HG03196 (cell line): ENCODE results near the gene MYO3B.

Experiments
- ATAC-seq: cut with Tn5 transposase; IDR thresholded peaks from one replicate; pipeline ENCODE4 v1.9.1; 2021; ENCODE audit not compliant: unreplicated experiment

MYO3B gene

GRCh38 chr2:170361090-170361936 is 183.4 kb downstream of the MYO3B start:
- ATAC-seq = no peak

- no peak for ATAC-seq
Observed at GRCh38 chr2:170362313-170362870, 184.4 kb downstream of the MYO3B start.

GRCh38 chr2:170362871-170363631 is 185.1 kb downstream of the MYO3B start:
- no peak for ATAC-seq

DNA sequence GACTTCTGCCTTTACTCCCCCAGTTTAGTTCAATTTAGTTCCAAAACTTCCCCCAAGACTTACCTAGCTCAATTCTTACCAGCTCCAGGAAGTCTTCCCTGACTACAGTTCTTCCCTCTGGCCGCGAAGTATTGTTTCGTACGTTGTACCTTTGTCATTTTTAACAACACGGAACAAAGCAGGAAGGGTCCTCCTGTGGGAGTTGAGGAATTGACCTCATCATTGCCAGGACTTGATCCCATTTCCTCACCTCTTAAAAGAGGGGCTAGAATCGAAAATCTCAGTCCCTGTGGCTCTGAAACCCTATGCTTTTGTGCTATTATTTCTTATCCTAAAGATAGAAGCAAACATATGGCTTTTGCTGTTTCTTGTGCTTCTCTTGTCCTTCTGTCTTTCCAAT is 187.1 kb downstream of the MYO3B start:
- no peak for ATAC-seq

DNA sequence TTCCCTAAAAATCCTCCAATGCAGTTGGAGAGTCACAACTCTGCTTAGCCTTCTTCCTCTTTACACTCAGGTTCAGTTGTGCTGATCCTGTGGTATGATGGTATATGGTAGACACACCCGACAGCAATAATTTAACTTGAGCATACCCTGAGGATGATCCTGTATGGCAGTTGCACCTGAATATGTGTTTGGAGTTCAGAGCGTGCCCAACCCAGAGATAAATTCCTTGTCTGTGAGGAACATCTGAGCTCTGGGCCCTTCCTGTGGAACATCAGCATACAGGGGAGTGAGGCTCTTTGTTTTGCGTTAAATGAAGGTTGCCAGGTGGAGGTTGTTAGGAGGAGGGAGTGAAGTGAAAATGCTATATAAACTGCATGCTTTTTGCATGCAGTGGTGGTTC is 187.7 kb downstream of the MYO3B start:
- ATAC-seq = no peak

DNA sequence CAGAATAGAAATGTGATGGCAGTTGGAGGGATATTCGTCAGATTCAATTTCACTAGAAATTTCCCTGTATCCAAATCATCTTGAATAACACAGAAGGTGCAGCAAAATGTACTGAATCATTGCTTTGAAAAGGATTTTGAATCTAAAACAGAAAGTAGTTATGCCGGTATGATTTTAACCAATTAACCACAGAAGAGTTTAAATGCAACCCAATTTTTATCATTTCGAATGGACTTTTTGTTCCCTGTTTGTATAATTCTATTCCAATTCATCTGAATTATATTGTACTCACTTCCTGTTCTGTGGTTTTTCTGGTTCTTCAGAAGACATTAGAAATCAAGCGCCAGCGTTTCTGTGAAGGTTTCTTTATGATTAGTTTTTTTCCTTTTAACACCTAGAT is 190.4 kb downstream of the MYO3B start:
- ATAC-seq = no peak

DNA sequence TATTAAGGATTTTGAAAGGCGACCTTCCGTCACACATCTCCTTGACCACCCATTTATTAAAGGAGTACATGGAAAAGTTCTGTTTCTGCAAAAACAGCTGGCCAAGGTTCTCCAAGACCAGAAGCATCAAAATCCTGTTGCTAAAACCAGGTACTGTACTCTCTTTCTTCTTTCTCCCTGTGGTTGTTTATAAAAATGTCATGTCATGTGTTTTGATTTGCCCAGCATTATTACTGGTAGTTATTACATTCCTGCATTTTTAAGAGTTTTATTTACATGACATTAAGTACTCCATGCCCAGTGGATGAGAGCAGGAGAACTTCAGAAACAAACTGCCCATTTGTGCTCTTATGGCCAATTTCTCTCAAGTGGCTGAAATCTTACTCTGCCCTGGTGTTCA is 191.3 kb downstream of the MYO3B start:
- no peak for ATAC-seq

- ATAC-seq = no peak
Observed at GRCh38 chr2:170369894-170370293, 191.9 kb downstream of the MYO3B start.

- no peak for ATAC-seq
Observed at GRCh38 chr2:170371231-170371998, 193.5 kb downstream of the MYO3B start.

DNA sequence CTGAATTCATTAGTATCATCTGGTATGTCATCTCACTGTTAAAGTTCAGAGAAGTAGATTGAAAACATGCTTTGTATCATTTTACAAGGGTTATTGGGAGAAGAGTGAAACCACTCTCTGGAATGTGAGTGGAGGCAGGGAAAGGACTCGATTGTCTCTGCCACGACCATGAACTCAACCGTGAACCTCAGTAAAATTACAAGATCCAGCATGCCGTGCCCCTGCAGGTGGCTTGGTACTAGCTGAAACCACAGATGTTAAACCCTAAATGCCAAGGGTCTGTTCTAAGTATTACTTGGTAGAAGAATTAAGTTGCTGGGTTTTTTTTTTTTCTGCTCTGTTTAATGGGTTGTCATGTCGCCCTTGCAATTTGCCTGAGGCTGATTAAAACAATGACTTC is 197.2 kb downstream of the MYO3B start:
- no peak for ATAC-seq

DNA sequence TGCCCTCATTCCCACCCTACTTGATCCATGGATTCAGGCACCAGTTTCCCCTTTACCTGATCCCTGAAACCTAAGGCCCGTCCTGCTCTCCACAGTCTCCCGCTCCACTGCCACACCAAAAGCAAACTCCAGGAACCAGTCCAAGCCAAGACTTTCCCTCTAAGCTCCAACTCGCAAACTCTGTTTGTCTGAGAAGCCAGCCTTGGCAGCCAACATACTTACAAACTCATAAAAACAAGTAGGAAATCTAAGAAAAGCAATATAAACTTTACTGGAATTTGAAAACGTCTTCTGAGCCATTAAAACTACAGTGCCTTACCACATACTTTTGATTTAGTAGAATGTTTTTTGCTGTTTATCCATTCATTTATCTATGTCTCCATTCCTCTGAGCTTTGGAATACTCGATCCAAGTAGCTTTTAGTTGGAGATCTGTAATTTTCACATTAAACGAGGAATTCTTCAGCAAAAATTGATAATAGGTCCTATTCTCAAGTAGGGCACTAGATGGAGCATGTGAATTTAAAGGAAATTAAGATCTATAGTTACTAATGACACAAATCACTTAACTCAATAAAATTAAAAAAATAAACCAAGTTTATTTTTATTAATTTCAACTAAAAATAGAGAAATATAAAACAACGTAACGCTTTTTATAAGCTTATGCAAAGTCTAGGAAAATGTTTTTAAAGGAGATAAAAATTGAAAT is 199.7 kb downstream of the MYO3B start:
- no peak for ATAC-seq

DNA sequence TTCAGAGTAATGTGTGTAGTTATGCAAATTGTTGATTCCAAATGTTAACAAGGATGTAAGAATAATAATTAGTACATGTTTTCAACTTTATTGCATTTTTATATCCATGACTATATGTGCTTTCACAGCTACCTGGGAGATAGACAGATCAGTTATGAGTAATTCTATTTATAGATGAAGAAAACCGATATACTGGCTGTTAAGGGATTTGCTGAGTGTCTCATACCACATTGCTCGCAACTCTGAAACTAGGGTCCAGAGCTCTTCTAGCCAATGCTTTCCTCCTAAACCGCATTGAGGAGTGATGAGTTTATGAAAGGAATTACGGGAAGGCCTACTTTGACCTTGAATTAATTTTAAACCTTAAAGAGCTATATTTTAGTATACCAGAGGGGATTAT is 202.3 kb downstream of the MYO3B start:
- ATAC-seq = no peak

- no peak for ATAC-seq
Observed at GRCh38 chr2:170381678-170382077, 203.7 kb downstream of the MYO3B start.

GRCh38 chr2:170386554-170386953 is 208.6 kb downstream of the MYO3B start:
- ATAC-seq = no peak

DNA sequence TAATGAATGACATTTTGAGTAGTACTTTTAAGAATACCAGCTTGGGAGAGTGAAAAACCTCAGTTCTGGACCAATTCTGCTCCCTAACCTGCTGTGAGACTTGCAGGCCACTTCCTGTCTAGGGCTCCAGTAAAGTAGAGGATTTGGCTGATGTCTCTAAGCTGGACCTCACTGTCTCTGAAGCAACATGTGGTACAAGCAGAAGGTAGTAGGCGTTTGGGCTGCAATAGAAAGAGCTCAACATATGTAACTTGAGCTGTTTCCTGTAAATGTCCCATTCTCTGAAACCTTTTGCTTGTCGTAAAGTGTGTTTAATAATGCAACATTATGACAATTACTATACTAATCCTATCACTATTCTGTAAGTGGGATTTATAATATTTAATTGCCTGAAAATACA is 213.1 kb downstream of the MYO3B start:
- no peak for ATAC-seq

DNA sequence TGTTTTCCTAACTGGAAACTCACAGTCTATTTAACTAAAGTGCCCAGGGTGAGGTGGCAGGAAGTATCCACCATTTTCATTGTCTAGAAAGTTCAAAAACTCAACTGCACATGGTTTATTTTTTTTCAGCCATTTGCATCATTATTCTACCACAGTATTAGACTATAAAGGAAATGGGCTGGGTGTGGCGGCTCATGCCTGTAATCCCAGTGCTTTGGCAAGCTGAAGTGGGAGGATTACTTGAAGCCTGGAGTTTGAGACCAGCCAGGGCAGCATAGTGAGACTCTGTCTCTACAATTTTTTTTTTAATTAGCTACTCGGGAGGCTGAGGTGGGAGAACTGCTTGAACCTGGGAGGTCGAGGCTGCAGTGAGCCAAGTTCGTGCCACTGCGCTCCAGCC is 213.8 kb downstream of the MYO3B start:
- no peak for ATAC-seq

- ATAC-seq = no peak
Observed at GRCh38 chr2:170393861-170394498, 216.0 kb downstream of the MYO3B start.

DNA sequence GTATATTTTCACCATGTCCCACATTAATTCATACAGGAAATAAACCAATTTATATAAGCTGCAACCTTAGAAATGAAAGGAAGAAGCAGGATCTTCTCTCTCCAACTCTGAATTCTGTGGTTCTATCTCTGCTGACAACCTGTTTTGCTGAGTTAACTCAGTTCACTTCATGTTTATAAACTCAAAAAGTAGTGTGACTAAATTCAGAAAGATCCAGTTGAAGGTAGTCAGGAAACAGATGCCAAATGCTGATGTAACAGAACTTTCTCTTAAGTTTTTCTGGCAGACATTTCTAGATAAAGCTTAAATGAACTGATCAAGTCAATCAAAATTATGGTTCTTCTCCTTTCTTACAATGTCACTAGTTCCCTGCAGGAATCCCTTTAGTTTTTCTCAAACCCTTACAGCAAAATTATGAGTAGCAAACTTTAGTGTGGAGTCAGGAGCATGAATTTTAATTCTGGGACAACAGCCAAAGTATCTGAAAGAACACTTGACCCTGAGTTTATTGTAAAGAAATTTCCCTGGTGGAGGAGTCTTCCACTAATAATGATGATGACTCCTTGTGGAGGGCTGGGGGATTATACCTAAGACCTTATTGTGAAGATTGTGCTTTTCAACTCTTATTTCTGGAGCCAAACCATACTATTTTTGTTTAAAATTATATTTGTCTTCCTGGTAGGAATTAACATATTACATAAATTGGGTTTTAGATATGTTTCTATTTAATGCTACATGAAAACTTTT is 216.9 kb downstream of the MYO3B start:
- ATAC-seq = no peak

GRCh38 chr2:170396799-170397459 is 219.0 kb downstream of the MYO3B start:
- no peak for ATAC-seq
